Activated gamma-delta T cell (primary cell): ENCODE data around the gene OCIAD1.

Experiments used
- DNase-seq: peaks from one replicate; lab custom pipeline; 2025; lab: John Stamatoyannopoulos, UW

The OCIAD1 gene

DNA sequence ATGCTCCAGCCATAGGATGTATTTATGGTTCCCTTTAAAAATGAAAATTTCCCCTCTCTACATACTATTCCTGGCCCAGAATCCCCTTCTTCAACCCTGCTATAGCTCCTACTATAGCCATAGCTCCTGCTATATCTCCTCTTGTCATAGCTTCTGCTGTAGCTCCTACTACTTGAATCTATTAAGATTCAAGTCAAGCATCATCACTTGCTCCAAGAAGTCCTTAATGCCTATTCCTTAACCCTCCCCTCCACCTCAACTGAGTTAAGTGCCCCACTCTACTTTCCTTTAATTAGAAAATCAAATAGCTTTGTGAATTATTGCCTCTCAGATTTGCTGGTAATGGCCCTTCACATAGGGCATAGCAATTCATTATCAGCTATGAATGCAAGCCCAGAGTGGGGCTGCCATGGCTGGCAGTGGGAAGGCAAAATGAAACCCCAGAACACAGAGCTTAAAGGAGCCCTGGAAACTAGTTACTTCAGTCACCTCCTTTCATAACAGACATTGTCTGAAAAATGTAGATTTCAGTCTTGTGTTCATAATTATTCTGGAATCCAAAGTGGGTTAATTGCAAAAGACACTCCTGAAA lies 60.2 kb downstream of the OCIAD1 start:
- no peak for DNase-seq

GRCh38 chr4:48896845-48897244 lies 66.0 kb downstream of the OCIAD1 start:
- DNase-seq, result no peak

GRCh38 chr4:48898733-48899431 lies 68.0 kb downstream of the OCIAD1 start:
- no peak for DNase-seq

DNA sequence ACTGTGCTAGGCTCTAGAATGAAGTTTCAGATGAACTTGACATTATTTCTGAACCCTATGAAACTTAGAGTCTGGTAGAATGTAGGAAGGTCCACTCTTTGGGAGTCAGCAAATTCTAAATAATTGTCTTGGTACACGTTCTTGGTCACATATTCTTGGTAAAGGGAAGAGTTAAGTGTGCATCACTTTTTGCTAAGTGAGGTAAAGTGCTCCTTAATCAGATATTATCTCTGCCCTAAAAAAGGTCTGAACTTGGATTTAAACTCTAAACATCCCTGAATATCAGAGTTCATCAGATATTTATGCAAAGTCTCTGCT lies 68.5 kb downstream of the OCIAD1 start:
- no peak for DNase-seq

GRCh38 chr4:48899950-48900349 lies 69.1 kb downstream of the OCIAD1 start:
- DNase-seq, result no peak

GRCh38 chr4:48901196-48901595 lies 70.3 kb downstream of the OCIAD1 start:
- DNase-seq, result no peak

- no peak for DNase-seq
These were observed 71.4 kb downstream of the OCIAD1 start for GRCh38 chr4:48902266-48902665.

DNA sequence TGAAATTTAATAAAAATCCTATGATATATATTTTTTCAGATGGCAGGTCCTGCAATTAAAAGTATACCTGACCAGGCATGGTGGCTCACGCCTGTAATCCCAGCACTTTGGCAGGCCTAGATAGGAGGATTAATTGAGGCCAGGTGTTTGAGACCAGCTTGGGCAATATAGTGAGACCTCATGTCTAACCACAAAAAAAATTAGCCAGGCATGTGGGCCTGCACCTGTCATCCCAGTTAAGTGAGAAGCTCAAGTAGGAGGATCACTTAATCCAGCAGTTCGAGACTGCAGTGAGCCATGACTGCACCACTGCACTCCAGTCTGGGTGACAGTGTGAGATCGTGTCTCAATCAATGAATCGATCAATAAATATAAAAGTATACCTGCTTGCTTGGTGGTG lies 73.2 kb downstream of the OCIAD1 start:
- no peak for DNase-seq

DNA sequence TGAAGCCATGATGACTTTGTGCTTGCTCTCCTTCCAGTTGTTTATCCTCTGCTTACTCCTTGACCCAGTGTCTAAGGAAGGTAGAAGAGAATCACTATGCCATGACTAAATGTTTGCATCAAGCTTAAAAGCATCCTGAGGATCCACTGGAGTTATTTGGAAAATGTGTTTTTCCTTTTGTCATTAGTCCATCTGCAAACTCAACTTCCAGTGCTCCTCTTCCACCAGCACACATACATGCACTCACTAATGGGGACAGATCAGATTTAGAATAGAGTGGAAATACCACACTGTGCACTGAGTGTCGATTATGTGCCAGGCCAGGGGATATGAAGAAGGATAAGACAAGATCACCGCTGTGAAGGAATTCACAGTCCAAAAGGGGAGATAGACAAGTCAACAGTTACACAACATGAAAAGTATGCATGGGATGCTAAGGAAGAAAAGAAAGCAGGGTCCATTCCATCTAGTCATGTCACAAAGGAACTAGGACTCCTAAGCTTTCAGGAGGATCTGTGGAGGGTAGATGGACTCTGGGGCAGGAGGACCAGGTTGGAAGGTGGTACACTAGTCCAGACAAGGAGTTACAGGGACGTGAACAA lies 73.8 kb downstream of the OCIAD1 start:
- no peak for DNase-seq

- DNase-seq, result no peak
These were observed 74.6 kb downstream of the OCIAD1 start for GRCh38 chr4:48905363-48906015.

DNA sequence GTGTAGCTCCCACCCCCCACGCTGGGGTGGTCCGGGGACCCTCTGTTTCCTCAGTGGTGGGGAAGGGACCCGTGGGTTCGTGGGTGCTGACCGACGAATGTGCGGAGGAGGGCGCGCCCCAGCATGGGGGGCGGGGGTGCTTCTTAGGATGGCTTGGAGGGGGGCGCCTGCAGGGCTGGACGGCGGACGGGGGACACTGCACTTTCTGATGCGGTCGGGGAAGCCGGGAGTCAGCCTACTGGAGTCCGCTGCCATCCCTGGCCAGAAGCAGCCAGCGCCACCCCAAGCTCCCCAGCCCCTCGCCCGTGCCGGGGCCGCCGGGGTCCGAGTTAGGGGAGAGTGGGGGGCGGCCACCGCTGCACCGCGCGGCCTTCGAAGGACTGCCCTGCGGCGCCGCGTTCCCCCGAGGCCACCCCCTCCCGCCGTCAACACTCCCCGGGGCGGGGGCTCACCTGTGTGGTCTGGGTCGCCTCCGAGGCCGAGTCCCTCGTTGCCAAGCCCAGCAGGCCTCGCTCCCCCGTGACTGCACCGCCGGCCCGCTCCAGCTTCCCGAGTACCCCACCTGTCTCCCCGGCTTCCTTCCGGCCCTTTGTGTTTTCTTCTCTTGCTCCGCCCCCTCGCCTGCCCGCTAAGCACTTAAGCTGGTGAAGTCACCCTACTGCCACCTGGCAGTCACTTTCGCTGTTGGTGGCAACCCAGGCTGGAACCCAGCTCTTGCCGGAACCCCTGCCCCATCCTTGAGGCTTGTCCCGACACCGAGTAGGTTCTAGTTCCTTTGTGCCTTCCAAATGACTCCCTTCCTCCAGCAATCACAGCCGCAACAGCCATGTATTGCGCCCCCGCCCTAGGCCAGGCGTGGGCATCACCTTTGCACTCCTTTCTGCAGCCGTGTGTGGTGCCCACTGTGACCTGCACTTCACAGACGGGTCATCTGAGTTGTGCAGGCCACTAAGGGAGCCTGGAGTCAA lies 75.6 kb downstream of the OCIAD1 start, which contains the start of gene OCIAD2:
OCIAD2 (minus strand) TSS at position 569 of the 968 bp plus-strand sequence. CDS start 2,225 bp downstream, outside the sequence.
- peak; percentile 56 for DNase-seq

DNA sequence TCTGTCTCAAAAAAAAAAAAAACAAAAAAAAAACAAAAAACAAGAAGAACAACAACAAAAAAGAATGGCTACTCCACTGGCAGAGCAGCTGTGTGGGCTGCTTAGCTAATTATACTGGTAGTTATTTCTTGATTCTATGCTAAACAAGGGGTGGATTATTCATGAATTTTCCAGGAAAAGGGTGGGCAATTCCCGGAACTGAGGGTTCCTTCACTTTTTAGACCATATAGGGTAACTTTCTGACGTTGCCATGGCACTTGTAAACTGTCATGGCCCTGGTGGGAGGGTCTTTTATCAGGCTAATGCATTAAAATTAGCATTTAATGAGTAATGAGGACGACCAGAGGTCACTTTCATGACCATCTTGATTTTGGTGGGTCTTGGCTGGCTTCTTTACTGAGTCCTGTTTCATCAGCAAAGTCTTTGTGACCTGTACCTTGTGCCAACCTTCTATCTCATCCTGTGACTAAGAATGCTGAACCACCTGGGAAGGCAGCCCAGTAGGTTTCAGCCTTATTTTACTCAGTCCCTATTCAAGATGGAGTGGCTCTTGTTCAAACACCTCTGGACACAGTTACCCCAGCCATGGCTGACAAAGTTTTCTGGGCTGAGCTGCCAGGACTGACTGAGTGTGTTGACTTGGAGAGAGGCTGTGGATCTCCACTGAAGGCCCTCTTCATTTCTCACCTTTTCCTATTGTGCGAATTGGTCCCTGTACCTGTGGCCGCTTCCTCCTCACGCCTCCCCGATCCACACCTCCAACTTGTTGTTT lies 77.0 kb downstream of the OCIAD1 start:
- DNase-seq, result no peak

DNA sequence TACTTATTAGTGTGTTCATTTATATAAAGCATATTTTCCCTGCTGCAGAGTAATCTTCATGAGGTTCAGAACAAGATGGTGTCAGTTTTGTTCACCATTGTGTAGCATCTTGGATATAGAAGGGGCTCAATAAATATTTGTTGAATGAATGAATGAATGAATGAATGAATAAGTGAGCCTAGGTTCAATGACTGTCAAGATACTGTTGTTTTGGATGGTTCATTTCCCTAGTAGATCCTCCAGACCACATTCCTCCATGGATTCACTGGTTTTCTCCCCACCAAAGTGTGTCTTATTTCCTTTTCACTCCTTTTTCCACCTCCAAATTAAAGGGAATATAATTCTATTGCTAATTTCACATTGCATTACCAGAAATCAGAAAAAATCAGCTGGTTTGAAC lies 77.8 kb downstream of the OCIAD1 start:
- no peak for DNase-seq

DNA sequence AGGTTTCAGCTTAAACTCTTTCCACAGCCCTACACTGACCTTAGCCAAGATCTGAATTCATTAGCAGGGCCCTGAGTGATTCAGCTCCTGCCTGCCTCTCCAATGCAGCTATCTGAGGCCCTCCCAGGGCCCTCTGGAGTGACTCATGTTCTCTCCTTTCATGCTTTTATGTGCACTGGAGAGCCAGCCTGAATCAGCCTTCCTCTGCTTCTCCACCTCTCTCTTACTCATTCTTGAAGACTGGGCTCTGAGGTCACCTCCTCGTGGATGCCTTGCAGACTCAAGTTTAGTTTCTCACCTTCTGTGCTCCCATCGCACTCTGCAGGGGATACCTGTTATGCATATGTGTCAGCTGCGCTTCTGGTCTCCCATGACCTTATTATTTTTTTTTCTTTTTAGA lies 78.8 kb downstream of the OCIAD1 start:
- no peak for DNase-seq

- DNase-seq, result no peak
These were observed 79.6 kb downstream of the OCIAD1 start for GRCh38 chr4:48910511-48910910.
